Measurements from ENCODE around the gene BMP6. TPM values are rescaled to one million over a fixed set of nuclear protein-coding genes. Genes with fewer than 3 reads are reported as not detected.
A peak's percentile ranks its signal among the peaks of the same experiment; 100 is the strongest.

BMP6 gene
- total RNA-seq, 1 donor from 2014 or later: 6.6 TPM

GRCh38 chr6:7692453-7692784, 33.5 kb upstream of the BMP6 start:
- Histone ChIP-seq H3K4me3 (no peak overlapping the region), H3K9me3 (no peaks in the 10 kb centered on the region), H3K27me3 (ENCODE audit: low read depth) (no peaks in the 10 kb centered on the region), H3K4me1 (no peaks in the 10 kb centered on the region), H3K36me3 (no peaks in the 10 kb centered on the region), H3K27ac (no peak overlapping the region)
- ATAC-seq: no peak
- no peak for TF ChIP-seq CTCF (IDR thresholded peaks at IDR 0.05)
- no peak for DNase-seq
- intact Hi-C loops (cut with DNase I): no loop called here

GRCh38 chr6:7693827-7694226, 32.1 kb upstream of the BMP6 start:
- no peak overlapping the region for H3K27ac ChIP-seq
- DNase-seq (no peak), ATAC-seq (no peak)
- H3K9me3 ChIP-seq: no peaks in the 10 kb centered on the region
- H3K27me3 ChIP-seq (ENCODE audit: low read depth): no peaks in the 10 kb centered on the region
- no peaks in the 10 kb centered on the region for H3K36me3 ChIP-seq
- peaks cover 8% of the 10 kb centered on the region for H3K4me1 ChIP-seq
- no peak for TF ChIP-seq CTCF (IDR thresholded peaks at IDR 0.05)
- intact Hi-C loops (cut with DNase I): no loop called here
- no peak overlapping the region for H3K4me3 ChIP-seq

- no peaks in the 10 kb centered on the region for H3K9me3 ChIP-seq
- H3K4me1 ChIP-seq: peaks cover 8% of the 10 kb centered on the region
- TF ChIP-seq CTCF (IDR thresholded peaks at IDR 0.05): no peak
- ATAC-seq (no peak), DNase-seq (no peak)
- intact Hi-C loops (cut with DNase I): no loop called here
- H3K27me3 ChIP-seq (ENCODE audit: low read depth): no peaks in the 10 kb centered on the region
- no peak overlapping the region for H3K4me3 ChIP-seq
- no peak overlapping the region for H3K27ac ChIP-seq
- H3K36me3 ChIP-seq: no peaks in the 10 kb centered on the region
Measured at GRCh38 chr6:7696061-7696460, 29.8 kb upstream of the BMP6 start.

GRCh38 chr6:7697432-7697819, 28.5 kb upstream of the BMP6 start:
- no peak for ATAC-seq
- intact Hi-C loops (cut with DNase I): no loop called here
- peaks cover 8% of the 10 kb centered on the region for H3K4me1 ChIP-seq
- no peaks in the 10 kb centered on the region for H3K36me3 ChIP-seq
- no peaks in the 10 kb centered on the region for H3K9me3 ChIP-seq
- H3K4me3 ChIP-seq: no peak overlapping the region
- DNase-seq: no peak
- TF ChIP-seq CTCF (IDR thresholded peaks at IDR 0.05): no peak
- H3K27ac ChIP-seq: peak overlapping the region; percentile 33
- no peaks in the 10 kb centered on the region for H3K27me3 ChIP-seq (ENCODE audit: low read depth)

GRCh38 chr6:7697820-7698623, 27.9 kb upstream of the BMP6 start:
- peak; percentile 83 to 94 for ATAC-seq
- Histone ChIP-seq H3K27me3 (ENCODE audit: low read depth) (no peaks in the 10 kb centered on the region), H3K4me1 (peaks cover 8% of the 10 kb centered on the region), H3K4me3 (no peak overlapping the region), H3K27ac (peak overlapping the region; percentile 33), H3K9me3 (no peaks in the 10 kb centered on the region), H3K36me3 (no peaks in the 10 kb centered on the region)
- no peak for TF ChIP-seq CTCF (IDR thresholded peaks at IDR 0.05)
- intact Hi-C loops (cut with DNase I): no loop called here
- DNase-seq: no peak
